ENCODE measurements around the gene NSDHL.
"Not testable (repeated sequence)": the region's sequence is repeated elsewhere in the genome, so short reads cannot be mapped to it uniquely, and the experiment has no call there.

DNA sequence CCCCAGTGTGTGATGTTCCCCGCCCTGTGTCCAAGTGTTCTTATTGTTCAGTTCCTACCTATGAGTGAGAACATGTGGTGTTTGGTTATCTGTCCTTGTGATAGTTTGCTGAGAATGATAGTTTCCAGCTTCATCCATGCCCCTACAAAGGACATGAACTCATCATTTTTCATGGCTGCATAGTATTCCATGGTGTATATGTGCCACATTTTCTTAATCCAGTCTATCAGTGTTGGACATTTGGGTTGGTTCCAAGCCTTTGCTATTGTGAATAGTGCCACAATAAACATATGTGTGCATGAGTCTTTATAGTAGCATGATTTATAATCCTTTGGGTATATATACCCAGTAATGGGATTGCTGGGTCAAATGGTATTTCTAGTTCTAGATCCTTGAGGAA, 4.6 kb downstream of the NSDHL start:
- TF ChIP-seq, protein P1, sequence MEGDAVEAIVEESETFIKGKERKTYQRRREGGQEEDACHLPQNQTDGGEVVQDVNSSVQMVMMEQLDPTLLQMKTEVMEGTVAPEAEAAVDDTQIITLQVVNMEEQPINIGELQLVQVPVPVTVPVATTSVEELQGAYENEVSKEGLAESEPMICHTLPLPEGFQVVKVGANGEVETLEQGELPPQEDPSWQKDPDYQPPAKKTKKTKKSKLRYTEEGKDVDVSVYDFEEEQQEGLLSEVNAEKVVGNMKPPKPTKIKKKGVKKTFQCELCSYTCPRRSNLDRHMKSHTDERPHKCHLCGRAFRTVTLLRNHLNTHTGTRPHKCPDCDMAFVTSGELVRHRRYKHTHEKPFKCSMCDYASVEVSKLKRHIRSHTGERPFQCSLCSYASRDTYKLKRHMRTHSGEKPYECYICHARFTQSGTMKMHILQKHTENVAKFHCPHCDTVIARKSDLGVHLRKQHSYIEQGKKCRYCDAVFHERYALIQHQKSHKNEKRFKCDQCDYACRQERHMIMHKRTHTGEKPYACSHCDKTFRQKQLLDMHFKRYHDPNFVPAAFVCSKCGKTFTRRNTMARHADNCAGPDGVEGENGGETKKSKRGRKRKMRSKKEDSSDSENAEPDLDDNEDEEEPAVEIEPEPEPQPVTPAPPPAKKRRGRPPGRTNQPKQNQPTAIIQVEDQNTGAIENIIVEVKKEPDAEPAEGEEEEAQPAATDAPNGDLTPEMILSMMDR (IDR thresholded peaks at IDR 0.05), result not testable (repeated sequence)
- not testable (repeated sequence) for TF ChIP-seq POLR2A (IDR thresholded peaks at IDR 0.05)

All from esophagus squamous epithelium (tissue), 4 donors.